Measurements from ENCODE around the gene CCDC12. TPM values are rescaled to one million over a fixed set of nuclear protein-coding genes. Genes with fewer than 3 reads are reported as not detected.

Gene CCDC12
- total RNA-seq, 4 donors from 2014 or later: 64.6 to 101 (median 82.5) TPM

- TF ChIP-seq, protein P1, sequence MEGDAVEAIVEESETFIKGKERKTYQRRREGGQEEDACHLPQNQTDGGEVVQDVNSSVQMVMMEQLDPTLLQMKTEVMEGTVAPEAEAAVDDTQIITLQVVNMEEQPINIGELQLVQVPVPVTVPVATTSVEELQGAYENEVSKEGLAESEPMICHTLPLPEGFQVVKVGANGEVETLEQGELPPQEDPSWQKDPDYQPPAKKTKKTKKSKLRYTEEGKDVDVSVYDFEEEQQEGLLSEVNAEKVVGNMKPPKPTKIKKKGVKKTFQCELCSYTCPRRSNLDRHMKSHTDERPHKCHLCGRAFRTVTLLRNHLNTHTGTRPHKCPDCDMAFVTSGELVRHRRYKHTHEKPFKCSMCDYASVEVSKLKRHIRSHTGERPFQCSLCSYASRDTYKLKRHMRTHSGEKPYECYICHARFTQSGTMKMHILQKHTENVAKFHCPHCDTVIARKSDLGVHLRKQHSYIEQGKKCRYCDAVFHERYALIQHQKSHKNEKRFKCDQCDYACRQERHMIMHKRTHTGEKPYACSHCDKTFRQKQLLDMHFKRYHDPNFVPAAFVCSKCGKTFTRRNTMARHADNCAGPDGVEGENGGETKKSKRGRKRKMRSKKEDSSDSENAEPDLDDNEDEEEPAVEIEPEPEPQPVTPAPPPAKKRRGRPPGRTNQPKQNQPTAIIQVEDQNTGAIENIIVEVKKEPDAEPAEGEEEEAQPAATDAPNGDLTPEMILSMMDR (IDR thresholded peaks at IDR 0.05): no peak
- no peak for TF ChIP-seq POLR2A (IDR thresholded peaks at IDR 0.05)
- intact Hi-C loops (cut with DNase I; ENCODE audit: low total_unique reads): no loop called here
- no peak for DNase-seq (ENCODE audit: low spot score in 2 of 2)
Measured at GRCh38 chr3:46903341-46904302, 72.9 kb downstream of the CCDC12 start.

GRCh38 chr3:46902188-46902631 lies 74.3 kb downstream of the CCDC12 start:
- intact Hi-C loops (cut with DNase I; ENCODE audit: low total_unique reads): no loop called here
- WGBS, 2 donors: 90 to 91% methylated on average over 15 of the region's 15 CpGs
- TF ChIP-seq, protein P1 (IDR thresholded peaks at IDR 0.05): no peak
- no peak for TF ChIP-seq POLR2A (IDR thresholded peaks at IDR 0.05)
- no peak for DNase-seq (ENCODE audit: low spot score in 2 of 2)
- no peak overlapping the region for H3K4me3 ChIP-seq (ENCODE audit: low read depth, poor library complexity, severe bottlenecking)

More at GRCh38 chr3:46903341-46904302, 72.9 kb downstream of the CCDC12 start:
- 77 to 81% methylated on average over 15 to 18 of the region's 21 CpGs for WGBS, 2 donors
- no peak overlapping the region for H3K4me3 ChIP-seq (ENCODE audit: low read depth, poor library complexity, severe bottlenecking)

DNA sequence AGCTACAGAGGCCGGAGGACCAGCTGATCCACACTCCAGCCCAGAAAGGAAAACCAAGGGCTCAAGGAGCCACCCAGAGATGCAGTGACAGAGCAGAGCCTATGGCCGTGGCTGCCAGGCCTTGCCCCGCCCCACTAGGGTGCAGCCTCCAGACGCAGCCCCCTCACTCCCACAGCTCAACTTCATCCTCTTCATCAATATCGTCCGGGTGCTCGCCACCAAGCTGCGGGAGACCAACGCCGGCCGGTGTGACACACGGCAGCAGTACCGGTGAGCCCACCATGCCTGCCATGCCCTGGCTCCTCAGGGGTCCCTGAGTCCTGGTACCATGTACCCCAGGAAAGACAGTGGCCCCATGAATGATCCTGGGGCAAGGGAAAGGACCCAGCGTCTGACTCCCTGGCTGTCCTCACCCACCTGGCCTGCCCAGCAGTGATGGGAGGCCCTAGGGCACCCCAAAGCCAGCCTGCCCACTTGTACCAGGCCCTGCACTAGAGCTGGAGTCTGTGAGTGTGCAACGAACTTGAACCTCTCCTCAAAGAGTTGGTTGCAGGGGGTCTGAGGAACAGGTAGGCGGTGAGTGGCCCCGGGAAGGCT lies 74.9 kb downstream of the CCDC12 start:
- no peak for DNase-seq (ENCODE audit: low spot score in 2 of 2)
- WGBS, 2 donors: 91 to 93% methylated on average over 9 to 15 of the region's 17 CpGs
- intact Hi-C loops (cut with DNase I; ENCODE audit: low total_unique reads): no loop called here

DNA sequence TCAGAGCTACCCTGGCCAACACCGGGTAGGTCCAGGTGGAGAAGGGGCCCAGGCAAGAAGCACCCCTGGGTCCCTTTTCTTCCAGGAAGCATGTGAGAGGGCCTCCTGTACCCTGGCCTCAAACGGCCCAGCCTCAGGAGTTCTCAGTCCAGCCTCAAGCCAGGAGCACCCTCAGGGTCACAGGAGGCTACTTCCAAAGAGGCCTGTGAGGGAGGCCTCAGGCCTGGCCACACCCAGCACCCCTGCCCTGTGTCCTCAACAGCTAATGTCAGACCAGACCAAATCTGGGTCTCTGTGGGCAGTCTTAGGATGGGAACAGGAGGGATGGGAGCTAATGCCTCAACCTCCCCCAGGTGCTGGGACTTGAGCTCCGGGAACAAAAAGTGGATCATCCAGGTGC lies 75.5 kb downstream of the CCDC12 start:
- no peak overlapping the region for H3K4me3 ChIP-seq (ENCODE audit: low read depth, poor library complexity, severe bottlenecking)
- TF ChIP-seq, protein P1 (IDR thresholded peaks at IDR 0.05): no peak
- no peak for TF ChIP-seq POLR2A (IDR thresholded peaks at IDR 0.05)
- DNase-seq (ENCODE audit: low spot score in 2 of 2): no peak
- intact Hi-C loops (cut with DNase I; ENCODE audit: low total_unique reads): no loop called here
- WGBS, 2 donors: 72 to 89% methylated on average over 3 of the region's 3 CpGs

More for the DNA sequence above, 74.9 kb downstream of the CCDC12 start:
- no peak overlapping the region for H3K4me3 ChIP-seq (ENCODE audit: low read depth, poor library complexity, severe bottlenecking)
- TF ChIP-seq POLR2A (IDR thresholded peaks at IDR 0.05): no peak
- TF ChIP-seq, protein P1 (IDR thresholded peaks at IDR 0.05): no peak

- no peak for DNase-seq (ENCODE audit: low spot score in 2 of 2)
- 86 to 89% methylated on average over 6 of the region's 6 CpGs for whole genome bisulfite sequencing, 2 donors
- intact Hi-C loops (cut with DNase I; ENCODE audit: low total_unique reads): no loop called here
- H3K4me3 ChIP-seq (ENCODE audit: low read depth, poor library complexity, severe bottlenecking): no peak overlapping the region
- TF ChIP-seq, protein P1 (IDR thresholded peaks at IDR 0.05): no peak
- no peak for TF ChIP-seq POLR2A (IDR thresholded peaks at IDR 0.05)
Measured at GRCh38 chr3:46900356-46900755, 76.2 kb downstream of the CCDC12 start.

Measured in lower leg skin (tissue), 4 donors.